HG02840 (cell line): ENCODE measurements around the gene SYNPO2L.
"Not testable (repeated sequence)": the region's sequence is repeated elsewhere in the genome, so short reads cannot be mapped to it uniquely, and the experiment has no call there.

ENCODE experiments used
- ATAC-seq: cut with Tn5 transposase; IDR thresholded peaks from one replicate; pipeline ENCODE4 v1.9.1; 2021; ENCODE audit warnings: mild to moderate bottlenecking, moderate library complexity, moderate number of reproducible peaks; ENCODE audit not compliant: unreplicated experiment, low FRiP score

Gene SYNPO2L, protein sequence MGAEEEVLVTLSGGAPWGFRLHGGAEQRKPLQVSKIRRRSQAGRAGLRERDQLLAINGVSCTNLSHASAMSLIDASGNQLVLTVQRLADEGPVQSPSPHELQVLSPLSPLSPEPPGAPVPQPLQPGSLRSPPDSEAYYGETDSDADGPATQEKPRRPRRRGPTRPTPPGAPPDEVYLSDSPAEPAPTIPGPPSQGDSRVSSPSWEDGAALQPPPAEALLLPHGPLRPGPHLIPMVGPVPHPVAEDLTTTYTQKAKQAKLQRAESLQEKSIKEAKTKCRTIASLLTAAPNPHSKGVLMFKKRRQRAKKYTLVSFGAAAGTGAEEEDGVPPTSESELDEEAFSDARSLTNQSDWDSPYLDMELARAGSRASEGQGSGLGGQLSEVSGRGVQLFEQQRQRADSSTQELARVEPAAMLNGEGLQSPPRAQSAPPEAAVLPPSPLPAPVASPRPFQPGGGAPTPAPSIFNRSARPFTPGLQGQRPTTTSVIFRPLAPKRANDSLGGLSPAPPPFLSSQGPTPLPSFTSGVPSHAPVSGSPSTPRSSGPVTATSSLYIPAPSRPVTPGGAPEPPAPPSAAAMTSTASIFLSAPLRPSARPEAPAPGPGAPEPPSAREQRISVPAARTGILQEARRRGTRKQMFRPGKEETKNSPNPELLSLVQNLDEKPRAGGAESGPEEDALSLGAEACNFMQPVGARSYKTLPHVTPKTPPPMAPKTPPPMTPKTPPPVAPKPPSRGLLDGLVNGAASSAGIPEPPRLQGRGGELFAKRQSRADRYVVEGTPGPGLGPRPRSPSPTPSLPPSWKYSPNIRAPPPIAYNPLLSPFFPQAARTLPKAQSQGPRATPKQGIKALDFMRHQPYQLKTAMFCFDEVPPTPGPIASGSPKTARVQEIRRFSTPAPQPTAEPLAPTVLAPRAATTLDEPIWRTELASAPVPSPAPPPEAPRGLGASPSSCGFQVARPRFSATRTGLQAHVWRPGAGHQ

DNA sequence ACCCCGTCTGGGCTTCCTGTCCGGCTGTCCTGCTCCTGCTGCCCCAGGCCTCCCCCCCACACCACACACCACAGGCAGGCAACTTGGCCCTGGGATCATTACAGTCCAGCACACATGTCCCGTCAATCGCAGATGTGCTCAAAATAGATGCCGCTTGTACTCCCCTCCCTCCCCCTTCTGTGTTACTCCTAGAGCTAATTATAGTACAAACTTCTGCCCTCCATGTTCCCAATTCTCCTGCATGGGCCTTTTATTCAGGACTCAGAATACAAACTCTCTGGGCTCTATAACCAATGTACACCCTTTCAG lies at the start of gene SYNPO2L:
SYNPO2L (minus strand) TSS at position 40 of the 309 bp plus-strand sequence. CDS start 107 bp downstream, outside the sequence.
- ATAC-seq, result no peak

GRCh38 chr10:73703924-73704323 lies 48.1 kb upstream of the SYNPO2L start:
- ATAC-seq, result not testable (repeated sequence)

DNA sequence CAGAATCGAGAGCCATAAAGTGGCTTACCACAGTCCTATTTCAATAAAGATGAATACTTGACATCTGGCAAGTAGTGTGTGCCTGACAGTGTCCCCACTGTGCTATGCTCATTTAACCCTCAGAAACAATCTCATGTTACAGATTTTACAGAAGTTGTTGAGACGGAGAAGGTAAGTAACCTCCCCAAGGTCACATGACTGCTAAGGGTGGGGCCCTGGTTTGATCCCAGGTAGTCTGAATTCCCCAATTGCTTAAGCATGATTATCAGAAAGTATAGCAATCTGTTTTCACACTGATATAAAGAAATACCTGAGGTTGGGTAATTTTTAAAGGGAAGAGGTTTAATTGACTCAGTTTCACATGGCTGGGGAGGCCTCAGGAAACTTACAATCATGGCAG lies 43.0 kb upstream of the SYNPO2L start:
- not testable (repeated sequence) for ATAC-seq

DNA sequence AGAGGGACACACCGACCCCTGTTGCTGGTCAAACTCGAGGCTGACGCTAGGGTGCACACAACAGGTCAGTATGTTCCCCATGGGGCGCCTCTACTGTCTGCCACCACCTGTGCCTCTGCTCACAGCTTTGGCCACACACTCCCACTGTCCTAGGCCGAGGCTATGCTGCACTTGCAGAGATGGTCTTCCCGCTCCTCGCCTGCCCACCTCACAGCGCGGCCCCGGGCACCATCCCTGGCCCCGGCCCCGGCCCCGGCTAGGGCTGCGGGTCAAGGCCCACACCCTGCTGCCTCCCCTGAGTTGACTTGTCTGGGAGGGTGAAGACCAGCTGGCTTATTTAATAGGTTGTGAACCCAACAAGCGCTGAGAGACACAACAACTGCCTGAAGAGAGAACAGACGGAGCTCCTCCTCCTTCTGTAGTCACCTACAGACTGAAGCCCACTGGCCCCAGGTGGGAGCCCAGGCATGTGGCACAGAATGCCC lies 41.9 kb upstream of the SYNPO2L start, which contains the start of gene AGAP5:
AGAP5 (minus strand) TSS at position 435 of the 485 bp plus-strand sequence; CDS start at position 81, 354 bp downstream.
- not testable (repeated sequence) for ATAC-seq

DNA sequence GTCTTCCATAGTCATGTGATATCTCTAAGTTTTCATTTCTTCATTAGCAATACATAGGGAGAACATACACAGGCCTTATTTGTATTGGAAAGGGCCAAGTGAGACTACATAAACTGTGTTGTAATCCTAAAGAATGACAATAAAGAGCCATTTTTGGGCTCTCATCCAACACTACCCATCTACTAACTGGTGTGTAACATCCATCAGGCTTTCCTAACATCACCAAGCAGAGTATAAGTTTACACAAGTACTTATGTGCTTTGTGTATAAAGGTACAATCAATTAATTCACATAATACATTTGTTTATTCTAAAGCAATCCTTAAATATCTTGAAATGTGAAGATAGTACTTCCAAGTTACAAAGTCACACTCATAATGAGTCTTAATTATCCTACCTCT lies 39.5 kb upstream of the SYNPO2L start:
- ATAC-seq, result not testable (repeated sequence)

- not testable (repeated sequence) for ATAC-seq
Measured at GRCh38 chr10:73690755-73691154, 34.9 kb upstream of the SYNPO2L start.

- ATAC-seq, result not testable (repeated sequence)
Measured at GRCh38 chr10:73689596-73689995, 33.8 kb upstream of the SYNPO2L start.

DNA sequence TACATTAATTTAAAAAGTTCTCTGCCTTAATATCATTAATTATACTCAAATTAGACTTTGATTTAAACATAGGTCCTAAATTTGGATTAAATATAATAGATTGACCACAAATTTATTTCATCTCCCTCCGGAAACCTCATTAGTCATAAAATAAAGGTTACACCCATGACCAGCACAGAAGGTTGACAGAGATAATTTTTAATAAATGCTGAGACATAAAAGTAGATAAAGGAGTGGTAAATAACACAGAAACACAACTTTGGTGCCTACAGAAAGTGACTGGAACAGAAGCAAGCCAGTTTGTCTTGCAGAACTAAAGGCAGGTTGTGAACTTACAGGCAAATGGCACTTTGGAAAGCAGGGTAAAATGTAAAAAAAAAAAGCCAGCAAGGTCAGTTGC lies 31.8 kb upstream of the SYNPO2L start:
- ATAC-seq, result not testable (repeated sequence)

DNA sequence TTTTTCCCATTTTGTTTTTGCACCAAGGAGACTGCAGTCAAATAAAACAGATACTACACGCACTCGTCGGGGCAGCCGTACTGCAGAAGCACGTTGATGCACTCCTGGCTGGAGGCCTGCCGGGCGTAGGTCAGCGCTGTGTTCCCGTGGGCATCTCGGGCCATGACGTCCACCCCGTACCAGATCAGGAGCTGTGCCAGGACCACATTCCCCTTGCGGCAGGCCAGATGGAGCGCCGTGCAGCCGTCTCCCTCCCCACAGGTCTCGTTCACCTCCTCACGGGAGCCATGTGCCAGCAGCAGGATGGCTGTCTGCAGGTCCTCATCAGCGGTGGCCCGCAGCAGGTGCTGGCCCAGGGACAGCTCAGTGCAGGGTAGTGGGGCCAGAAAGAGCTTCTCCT lies 18.7 kb upstream of the SYNPO2L start:
- ATAC-seq, result not testable (repeated sequence)

DNA sequence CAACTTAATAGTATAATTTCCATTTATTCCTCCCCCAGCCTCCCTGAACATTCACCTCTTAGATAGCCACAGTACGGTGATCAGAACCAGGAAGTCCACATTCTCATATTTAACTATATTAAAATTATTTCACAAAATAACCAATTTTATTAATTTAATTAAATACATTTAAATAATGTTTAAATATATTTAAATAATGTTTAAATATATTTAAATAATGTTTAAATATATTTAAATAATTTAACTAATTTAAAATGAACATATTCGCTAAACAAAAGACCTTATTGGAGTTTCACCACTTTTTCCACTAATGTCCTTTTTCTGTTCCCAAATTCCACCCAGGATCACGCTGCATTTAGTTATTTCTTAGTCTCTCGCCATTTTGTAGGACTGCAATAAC lies 12.5 kb upstream of the SYNPO2L start:
- ATAC-seq, result not testable (repeated sequence)

- ATAC-seq, result not testable (repeated sequence)
Measured at GRCh38 chr10:73666153-73666809, 10.5 kb upstream of the SYNPO2L start.

GRCh38 chr10:73665581-73665980 lies 9.8 kb upstream of the SYNPO2L start:
- ATAC-seq, result not testable (repeated sequence)

DNA sequence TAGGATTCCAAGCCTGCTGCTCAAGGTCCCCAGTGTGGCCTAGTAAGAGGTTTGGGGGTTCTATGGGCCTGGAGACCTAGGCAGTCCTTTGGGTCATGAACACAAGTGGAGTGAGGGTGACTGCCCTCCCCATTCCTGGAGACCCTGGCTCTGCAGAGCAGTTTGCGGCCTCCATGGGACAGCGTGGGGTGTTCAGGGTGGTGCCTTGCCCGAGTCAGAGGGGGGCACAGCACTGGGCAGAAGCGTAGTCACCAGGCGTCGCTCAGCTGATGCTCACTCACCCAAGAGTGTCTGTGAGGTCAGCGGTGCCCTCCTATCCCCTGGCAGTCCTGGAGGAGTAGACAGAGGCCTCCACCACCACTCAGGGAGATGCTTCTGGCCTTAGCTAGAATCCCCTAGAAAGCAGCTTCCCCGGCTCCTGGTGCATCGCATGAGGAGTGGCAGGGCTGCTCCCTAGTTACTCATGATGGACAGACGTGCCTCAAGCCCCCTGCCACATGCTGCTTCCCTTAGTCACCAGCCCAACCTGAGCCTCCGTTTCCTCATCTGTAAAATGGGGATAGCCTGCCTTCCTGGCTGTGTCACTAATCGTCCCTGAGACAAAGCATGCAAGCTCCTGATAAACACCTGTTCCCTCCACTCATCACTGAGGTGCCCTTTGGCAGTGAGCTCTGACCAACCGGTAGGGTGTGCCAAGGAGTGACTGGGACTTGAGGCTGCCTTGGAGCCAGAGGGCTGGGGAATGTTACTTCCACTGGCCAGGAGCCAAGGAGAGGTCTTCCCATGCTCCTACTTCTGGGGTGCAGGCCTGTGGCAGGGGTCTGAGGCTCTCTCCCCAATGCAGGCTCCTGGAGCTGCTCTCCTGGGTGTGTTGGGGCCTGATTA lies 8.6 kb upstream of the SYNPO2L start:
- ATAC-seq, result not testable (repeated sequence)

DNA sequence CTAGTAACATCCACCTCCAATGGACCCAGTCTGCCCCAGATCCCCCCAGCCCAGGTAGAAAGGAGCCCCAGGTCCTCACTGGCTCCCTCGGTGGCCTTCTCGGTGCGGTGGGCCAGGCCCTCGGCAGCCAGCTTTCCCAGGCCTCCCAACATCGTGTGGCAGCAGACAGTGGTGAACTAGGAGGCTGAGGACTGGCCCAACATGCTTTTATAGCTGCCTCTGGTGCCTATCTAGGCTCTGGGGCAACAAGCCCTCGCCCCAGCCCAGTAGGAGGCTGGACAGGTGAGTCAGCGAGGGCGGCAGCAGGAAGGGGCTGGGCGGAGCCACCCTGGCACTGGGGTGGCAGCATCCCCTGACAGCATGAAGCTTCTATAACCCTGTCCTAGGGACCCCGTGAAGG lies 7.8 kb upstream of the SYNPO2L start:
- not testable (repeated sequence) for ATAC-seq

- ATAC-seq, result not testable (repeated sequence)
Measured at GRCh38 chr10:73662705-73663104, 6.9 kb upstream of the SYNPO2L start.

- ATAC-seq, result no peak
Measured at GRCh38 chr10:73655257-73655989, 406 bp downstream of the SYNPO2L start.

DNA sequence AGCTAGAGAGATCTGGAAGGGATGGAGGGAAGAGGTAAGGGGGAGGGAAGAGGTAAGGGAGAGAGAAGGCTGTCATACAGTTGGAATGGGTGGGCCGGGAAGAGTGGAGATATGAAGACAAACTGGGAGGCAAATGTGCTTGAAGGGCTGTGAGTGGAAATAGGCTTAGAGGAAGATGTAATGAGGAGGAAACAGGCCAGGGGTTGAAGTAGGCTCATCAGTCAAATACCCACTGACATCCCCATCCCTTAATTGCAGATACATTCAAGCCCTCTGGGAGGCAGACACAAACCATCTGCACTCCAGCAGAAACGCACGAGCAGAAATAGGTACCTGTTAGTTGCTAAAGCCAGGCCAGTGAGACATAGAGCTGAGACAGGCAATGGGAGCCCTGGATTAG lies 2.1 kb downstream of the SYNPO2L start:
- ATAC-seq, result no peak

- ATAC-seq, result no peak
Measured at GRCh38 chr10:73653195-73653594, 2.6 kb downstream of the SYNPO2L start.
